Ovary (tissue), 9 donors: ENCODE measurements around the gene DOCK11. TPM values are rescaled to one million over a fixed set of nuclear protein-coding genes. Genes with fewer than 3 reads are reported as not detected.

Experiments
- DNase-seq, 5 donors: peaks; one replicate each; pipeline ENCODE4 v3.0.0-alpha.2; 2019 to 2020
- H3K27ac ChIP-seq, 2 donors: fragments of 200-600 bp; one replicate each; pipeline versions ENCODE4 v1.5.1 to v1.8.0; 2019 to 2022
- H3K27me3 ChIP-seq: fragments of 200-600 bp; one replicate; pipeline ENCODE4 v1.8.0; 2022
- H3K36me3 ChIP-seq: fragments of 200-600 bp; sonication (generic); one replicate; pipeline ENCODE4 v1.5.1; 2019
- H3K4me1 ChIP-seq: one replicate; pipeline ENCODE4 v1.8.1; 2013; ENCODE audit warnings: mild to moderate bottlenecking, moderate library complexity; ENCODE audit not compliant: insufficient read depth
- H3K4me3 ChIP-seq: fragments of 200-600 bp; sonication (generic); one replicate; pipeline ENCODE4 v1.5.1; 2017
- H3K9me3 ChIP-seq, 2 donors: fragments of 200-600 bp in 1 of 2; sonication (generic) in 1 of 2; one replicate each; pipeline versions ENCODE4 v1.5.1 to v1.8.1; 2013 to 2019; ENCODE audit warnings: mild to moderate bottlenecking in 1 of 2, moderate library complexity in 1 of 2
- EP300 ChIP-seq: sonication (generic); formaldehyde crosslinking; IDR thresholded peaks from one replicate; pipeline ENCODE4 v1.6.1; 2017; ENCODE audit warnings: antibody characterized with exemption
- POLR2A ChIP-seq: fragments of 450-650 bp; IDR thresholded peaks from one replicate; pipeline ENCODE4 v1.6.1; 2017; ENCODE audit warnings: antibody characterized with exemption, mild to moderate bottlenecking, moderate library complexity
- WGBS, 3 donors: extraction: QIAGEN DNeasy Blood & Tissue Kit in 1 of 3; methylation state at CpG; one replicate each; pipeline versions ENCODE4 v1.1.5 to v1.1.7; 2013 to 2017; 5-methylcytosine and 5-hydroxymethylcytosine counted together
- intact Hi-C, 4 donors: fragments of 100-400 bp; cut with DNase I; formaldehyde crosslinking; loops; one replicate each; pipeline versions ENCODE4 v1.11.0 to v1.15.1; 2022 to 2023
- polyA plus RNA-seq, 2 donors: library from polyadenylated mRNA; stranded (reverse); fragments of 200-250 nt in 1 of 2; fragments of 350-450 nt in 1 of 2; fragmentation: Illumina TruSeq in 1 of 2; extraction: RNeasy Lipid Tissue Mini Kit (QIAGEN cat#74804) in 1 of 2; gene quantifications; one replicate each; pipeline ENCODE4 v1.2.3, GENCODE V29; 2013 to 2014
- total RNA-seq, 7 donors: library from RNA; depleted of rRNA in 2 of 7; stranded (reverse); fragments of >200 nt in 2 of 7; fragmentation: NEBNext Ultra II Directional in 3 of 7; extraction: Animal tissue kit (Norgen Biotek cat#: 25700) in 3 of 7; gene quantifications; one replicate each; pipeline versions ENCODE4 v1.1.0 to v1.2.4, GENCODE V29; 2016 to 2023
- TF ChIP-seq, protein P1 (sequence below), 3 donors: fragments of 450-650 bp in 2 of 3; fragments of 200-600 bp in 1 of 3; IDR thresholded peaks; one replicate each; pipeline versions ENCODE4 v1.5.1 to v1.8.0; 2016 to 2022; ENCODE audit warnings: antibody characterized with exemption in 3 of 3, mild to moderate bottlenecking in 1 of 3
- donor health status: DM: no; HTN: no; CAD: no; lungs with moderate emphysema.
- donor health status: DM: no; HTN: no; CAD: no.
- donor health status: Bipolar disorder and iron deficiency.
- donor health status: DM: yes; HTN: yes; CAD: no.
- donor health status: DM: no; HTN: no; CAD: no.
- donor health status: DM: yes; HTN: yes; CAD: no.

Gene DOCK11
- total and polyA plus RNA-seq, 9 donors, result 3.6 to 18.5 (median 6.1) TPM

- WGBS, 3 donors, result 63 to 71% (median 63%) methylated on average over 8 of the region's 8 CpGs
- no peaks in the 10 kb centered on the region for H3K36me3 ChIP-seq
- TF ChIP-seq POLR2A (no peak), EP300 (no peak)
- TF ChIP-seq, protein P1, sequence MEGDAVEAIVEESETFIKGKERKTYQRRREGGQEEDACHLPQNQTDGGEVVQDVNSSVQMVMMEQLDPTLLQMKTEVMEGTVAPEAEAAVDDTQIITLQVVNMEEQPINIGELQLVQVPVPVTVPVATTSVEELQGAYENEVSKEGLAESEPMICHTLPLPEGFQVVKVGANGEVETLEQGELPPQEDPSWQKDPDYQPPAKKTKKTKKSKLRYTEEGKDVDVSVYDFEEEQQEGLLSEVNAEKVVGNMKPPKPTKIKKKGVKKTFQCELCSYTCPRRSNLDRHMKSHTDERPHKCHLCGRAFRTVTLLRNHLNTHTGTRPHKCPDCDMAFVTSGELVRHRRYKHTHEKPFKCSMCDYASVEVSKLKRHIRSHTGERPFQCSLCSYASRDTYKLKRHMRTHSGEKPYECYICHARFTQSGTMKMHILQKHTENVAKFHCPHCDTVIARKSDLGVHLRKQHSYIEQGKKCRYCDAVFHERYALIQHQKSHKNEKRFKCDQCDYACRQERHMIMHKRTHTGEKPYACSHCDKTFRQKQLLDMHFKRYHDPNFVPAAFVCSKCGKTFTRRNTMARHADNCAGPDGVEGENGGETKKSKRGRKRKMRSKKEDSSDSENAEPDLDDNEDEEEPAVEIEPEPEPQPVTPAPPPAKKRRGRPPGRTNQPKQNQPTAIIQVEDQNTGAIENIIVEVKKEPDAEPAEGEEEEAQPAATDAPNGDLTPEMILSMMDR (IDR thresholded peaks at IDR 0.05), result no peak
- intact Hi-C loops, result no loop called here
- no peaks in the 10 kb centered on the region for H3K27me3 ChIP-seq
- H3K9me3 ChIP-seq, result no peaks in the 10 kb centered on the region
- H3K4me1 ChIP-seq, result no peaks in the 10 kb centered on the region
- DNase-seq, result no peak
- H3K27ac ChIP-seq, result no peak overlapping the region
- no peak overlapping the region for H3K4me3 ChIP-seq
Measured at GRCh38 chrX:118552121-118552900, 56.7 kb downstream of the DOCK11 start.

DNA sequence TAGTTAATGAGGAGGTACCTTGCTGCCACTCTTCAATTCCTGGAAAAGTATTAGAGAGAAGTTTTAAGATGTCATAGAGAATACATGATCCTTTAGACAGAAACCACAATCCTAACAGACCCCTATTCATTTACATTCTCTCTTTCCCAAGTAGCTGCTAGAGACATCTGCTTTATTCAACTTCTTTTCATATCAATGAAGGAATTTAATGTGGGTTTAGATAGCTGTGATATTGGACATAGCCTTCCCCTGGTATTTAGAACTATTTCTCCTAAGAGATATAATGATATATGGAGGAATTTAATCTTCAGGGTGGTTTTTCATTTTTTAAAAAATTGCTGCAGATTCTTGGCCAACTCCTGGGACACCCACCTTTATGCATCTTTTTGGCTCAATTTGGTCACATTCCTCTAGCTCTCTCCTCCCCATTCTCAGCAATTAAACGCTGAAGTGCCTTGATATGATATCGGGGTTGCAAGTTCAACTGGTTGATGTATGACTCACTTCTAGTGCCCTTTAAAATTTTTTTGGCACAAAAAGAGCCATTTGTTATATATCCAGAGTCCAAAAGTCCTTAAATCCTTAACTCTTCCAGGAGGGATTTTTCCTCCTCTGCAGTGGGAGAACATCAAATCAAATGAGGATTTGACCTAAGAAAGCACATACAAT, 57.6 kb downstream of the DOCK11 start:
- no peaks in the 10 kb centered on the region for H3K27me3 ChIP-seq

GRCh38 chrX:118554511-118554910, 58.9 kb downstream of the DOCK11 start:
- H3K36me3 ChIP-seq, result no peaks in the 10 kb centered on the region
- no peaks in the 10 kb centered on the region for H3K27me3 ChIP-seq
- no peaks in the 10 kb centered on the region for H3K4me1 ChIP-seq
- H3K27ac ChIP-seq, result no peak overlapping the region
- no peak for TF ChIP-seq EP300
- TF ChIP-seq, protein P1 (IDR thresholded peaks at IDR 0.05), result no peak
- no peak for TF ChIP-seq POLR2A
- H3K9me3 ChIP-seq, result no peaks in the 10 kb centered on the region
- no peak overlapping the region for H3K4me3 ChIP-seq
- no peak for DNase-seq
- intact Hi-C loops, result no loop called here
- WGBS, 3 donors, result 79 to 89% (median 81%) methylated on average over 2 of the region's 2 CpGs

More for the DNA sequence above, 57.6 kb downstream of the DOCK11 start:
- WGBS, 3 donors, result 19 to 29% (median 22%) methylated on average over 2 of the region's 2 CpGs
- Histone ChIP-seq H3K4me3 (no peak overlapping the region), H3K27ac (no peak overlapping the region), H3K36me3 (no peaks in the 10 kb centered on the region), H3K4me1 (no peaks in the 10 kb centered on the region), H3K9me3 (no peaks in the 10 kb centered on the region)
- TF ChIP-seq, protein P1 (IDR thresholded peaks at IDR 0.05), result no peak
- DNase-seq, result no peak
- intact Hi-C loops, result no loop called here

GRCh38 chrX:118558926-118559325, 63.3 kb downstream of the DOCK11 start:
- H3K4me3 ChIP-seq, result no peak overlapping the region
- no peaks in the 10 kb centered on the region for H3K9me3 ChIP-seq
- H3K27me3 ChIP-seq, result no peaks in the 10 kb centered on the region
- H3K36me3 ChIP-seq, result no peaks in the 10 kb centered on the region
- no peak overlapping the region for H3K27ac ChIP-seq
- TF ChIP-seq, protein P1 (IDR thresholded peaks at IDR 0.05), result no peak
- no peak for TF ChIP-seq POLR2A
- TF ChIP-seq EP300, result no peak
- intact Hi-C loops, result no loop called here
- DNase-seq, result no peak
- H3K4me1 ChIP-seq, result no peaks in the 10 kb centered on the region
